Ectodermal cell (in vitro differentiated cells): ENCODE data around the gene ARG1. TPM values are rescaled to one million over a fixed set of nuclear protein-coding genes. Genes with fewer than 3 reads are reported as not detected.
"Not testable (repeated sequence)": the region's sequence is repeated elsewhere in the genome, so short reads cannot be mapped to it uniquely, and the experiment has no call there.

Experiments used
- H3K27ac ChIP-seq: 2 replicates; pipeline ENCODE4 v1.7.0; 2013; ENCODE audit warnings: mild to moderate bottlenecking, low read depth, low read length; ENCODE audit not compliant: insufficient read depth, poor library complexity, severe bottlenecking
- H3K27me3 ChIP-seq: 2 replicates; pipeline ENCODE4 v1.7.0; 2013; ENCODE audit warnings: mild to moderate bottlenecking, low read length; ENCODE audit not compliant: insufficient read depth, control insufficient read depth, poor library complexity, severe bottlenecking
- H3K36me3 ChIP-seq: one replicate; pipeline ENCODE4 v1.7.0; 2013; ENCODE audit warnings: low read length; ENCODE audit not compliant: control insufficient read depth, insufficient read depth
- H3K4me1 ChIP-seq: one replicate; pipeline ENCODE4 v1.7.0; 2013; ENCODE audit warnings: low read length; ENCODE audit not compliant: control insufficient read depth, insufficient read depth
- H3K4me3 ChIP-seq: 2 replicates; pipeline ENCODE4 v1.7.0; 2013; ENCODE audit warnings: low read depth, low read length, control low read depth; ENCODE audit not compliant: insufficient read depth
- H3K9me3 ChIP-seq: 2 replicates; pipeline ENCODE4 v1.7.0; 2013; ENCODE audit warnings: mild to moderate bottlenecking, low read length, moderate library complexity; ENCODE audit not compliant: control insufficient read depth
- WGBS, 2 experiments: methylation state at CpG; one replicate each; pipeline ENCODE4 v1.1.7; 2013; ENCODE audit warnings: missing lambda C conversion rate in 2 of 2; 5-methylcytosine and 5-hydroxymethylcytosine counted together
- polyA plus RNA-seq, 4 experiments: library from polyadenylated mRNA; stranded (reverse); fragments of 50-300 nt; gene quantifications; one replicate each; pipeline ENCODE4 v1.2.3, GENCODE V29; 2013

ARG1 gene
- not detected for polyA plus RNA-seq (2013, experiment 1 of 4)
- polyA plus RNA-seq (2013, experiment 2 of 4): not detected
- not detected for polyA plus RNA-seq (2013, experiment 3 of 4)
- not detected for polyA plus RNA-seq (2013, experiment 4 of 4)

- H3K9me3 ChIP-seq: no peaks in the 10 kb centered on the region
- no peaks in the 10 kb centered on the region for H3K36me3 ChIP-seq
- 92% methylated on average over 6 of the region's 6 CpGs for whole genome bisulfite sequencing, 2 experiments
- H3K4me3 ChIP-seq: no peak within 1 kb of the TSS
- no peaks in the 10 kb centered on the region for H3K4me1 ChIP-seq
- no peak within 1 kb of the TSS for H3K27ac ChIP-seq
- H3K27me3 ChIP-seq: no peaks in the 10 kb centered on the region
These were observed at the start of gene ARG1 for GRCh38 chr6:131572686-131573415. ARG1 (plus strand) TSS chr6:131573226; CDS start chr6:131573283, 57 bp downstream.

DNA sequence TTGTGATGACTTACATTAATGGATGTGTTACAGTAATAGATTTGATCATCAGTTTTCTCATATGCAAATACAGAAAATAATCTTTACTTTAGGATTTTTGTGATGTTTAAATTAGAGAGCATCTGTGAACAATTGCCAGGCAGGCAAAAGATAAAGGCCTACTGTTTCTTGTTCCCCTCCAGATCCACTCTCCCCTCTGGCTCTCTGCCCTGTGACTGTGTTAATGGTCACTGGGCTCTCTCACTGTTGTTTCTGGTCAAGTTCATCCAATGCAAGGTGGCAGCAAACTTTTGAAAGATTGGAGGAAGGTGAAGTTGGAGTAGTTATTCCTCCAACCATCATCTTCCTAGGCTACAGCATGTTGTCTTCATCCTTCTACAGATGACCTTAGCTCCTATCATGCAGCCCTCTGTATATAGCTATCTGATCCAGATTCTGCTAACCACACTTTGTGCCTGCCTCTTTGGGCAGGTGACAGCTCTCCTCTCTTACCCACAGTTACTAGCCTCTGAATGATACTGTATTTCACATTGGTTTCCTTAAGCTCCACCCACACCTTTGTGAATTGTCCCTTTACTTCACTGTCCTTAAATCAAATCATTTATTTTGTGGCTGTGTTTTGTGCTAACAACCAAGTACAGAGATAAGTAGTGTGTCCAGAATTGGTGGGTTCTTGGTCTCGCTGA, 48.9 kb upstream of the ARG1 start:
- Histone ChIP-seq H3K36me3 (no peaks in the 10 kb centered on the region), H3K27me3 (no peaks in the 10 kb centered on the region), H3K27ac (no peak overlapping the region), H3K4me3 (no peak overlapping the region), H3K4me1 (no peaks in the 10 kb centered on the region), H3K9me3 (no peaks in the 10 kb centered on the region)
- 92 to 96% methylated on average over 1 of the region's 1 CpG for WGBS, 2 experiments

DNA sequence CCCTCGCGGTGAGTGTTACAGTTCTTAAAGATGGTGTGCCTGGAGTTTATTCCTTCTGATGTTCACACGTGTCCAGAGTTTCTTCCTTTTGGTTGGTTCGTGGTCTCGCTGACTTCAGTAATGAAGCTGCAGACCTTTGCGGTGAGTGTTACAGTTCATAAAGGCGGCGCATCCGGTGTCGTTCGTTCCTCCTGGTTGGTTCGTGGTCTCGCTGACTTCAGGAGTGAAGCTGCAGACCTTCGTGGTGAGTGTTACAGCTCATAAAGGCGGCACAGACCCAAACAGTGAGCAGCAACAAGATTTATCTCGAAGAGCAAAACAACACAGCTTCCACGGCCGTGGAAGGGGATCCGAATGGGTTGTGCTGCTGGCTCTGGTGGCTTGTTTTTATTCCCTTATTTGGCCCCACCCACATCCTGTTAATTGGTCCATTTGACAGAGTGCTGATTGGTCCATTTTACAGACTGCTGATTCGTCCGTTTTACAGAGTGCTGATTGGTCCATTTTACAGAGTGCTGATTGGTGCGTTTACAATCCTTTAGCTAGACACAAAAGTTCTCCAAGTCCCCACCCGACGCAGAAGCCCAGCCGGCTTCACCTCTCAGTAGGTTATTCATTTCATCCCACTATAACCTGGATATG, 48.2 kb upstream of the ARG1 start:
- no peaks in the 10 kb centered on the region for H3K4me1 ChIP-seq
- H3K4me3 ChIP-seq: no peak overlapping the region
- no peaks in the 10 kb centered on the region for H3K36me3 ChIP-seq
- no peaks in the 10 kb centered on the region for H3K9me3 ChIP-seq
- WGBS, 2 experiments: 93 to 95% methylated on average over 24 to 25 of the region's 25 CpGs
- no peak overlapping the region for H3K27ac ChIP-seq
- H3K27me3 ChIP-seq: no peaks in the 10 kb centered on the region

GRCh38 chr6:131530936-131531335, 42.1 kb upstream of the ARG1 start:
- H3K27me3 ChIP-seq, H3K27ac ChIP-seq, H3K4me1 ChIP-seq, H3K36me3 ChIP-seq, H3K4me3 ChIP-seq, H3K9me3 ChIP-seq: not testable (repeated sequence)
- 94 to 95% methylated on average over 4 to 5 of the region's 5 CpGs for WGBS, 2 experiments

DNA sequence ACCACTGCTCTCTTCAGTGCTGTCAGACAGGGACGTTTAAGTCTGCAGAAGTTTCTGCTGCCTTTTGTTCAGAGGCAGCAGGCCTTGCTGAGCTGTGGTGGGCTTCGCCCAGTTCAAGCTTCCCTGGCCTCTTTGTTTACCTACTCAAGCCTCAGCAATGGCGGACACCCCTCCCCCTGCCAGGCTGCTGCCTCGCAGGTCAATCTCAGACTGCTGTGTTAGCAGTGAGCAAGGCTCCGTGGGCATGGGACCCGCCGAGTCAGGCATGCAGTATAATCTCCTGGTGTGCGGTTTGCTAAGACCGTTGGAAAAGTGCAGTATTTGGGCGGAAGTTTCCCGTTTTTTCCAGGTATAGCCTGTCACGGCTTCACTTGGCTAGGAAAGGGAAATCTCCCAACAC, 41.3 kb upstream of the ARG1 start:
- H3K27ac ChIP-seq: not testable (repeated sequence)
- WGBS, 2 experiments: 86% methylated on average over 12 of the region's 12 CpGs

GRCh38 chr6:131532580-131533039, 40.4 kb upstream of the ARG1 start:
- H3K9me3 ChIP-seq: no peaks in the 10 kb centered on the region
- no peak overlapping the region for H3K4me3 ChIP-seq
- WGBS, 2 experiments: 94 to 96% methylated on average over 3 of the region's 3 CpGs
- H3K27me3 ChIP-seq: no peaks in the 10 kb centered on the region
- no peaks in the 10 kb centered on the region for H3K36me3 ChIP-seq
- H3K27ac ChIP-seq: no peak overlapping the region
- H3K4me1 ChIP-seq: no peaks in the 10 kb centered on the region

More for the DNA sequence above, 41.3 kb upstream of the ARG1 start:
- not testable (repeated sequence) for H3K36me3 ChIP-seq, H3K4me3 ChIP-seq, H3K4me1 ChIP-seq, H3K27me3 ChIP-seq, H3K9me3 ChIP-seq

DNA sequence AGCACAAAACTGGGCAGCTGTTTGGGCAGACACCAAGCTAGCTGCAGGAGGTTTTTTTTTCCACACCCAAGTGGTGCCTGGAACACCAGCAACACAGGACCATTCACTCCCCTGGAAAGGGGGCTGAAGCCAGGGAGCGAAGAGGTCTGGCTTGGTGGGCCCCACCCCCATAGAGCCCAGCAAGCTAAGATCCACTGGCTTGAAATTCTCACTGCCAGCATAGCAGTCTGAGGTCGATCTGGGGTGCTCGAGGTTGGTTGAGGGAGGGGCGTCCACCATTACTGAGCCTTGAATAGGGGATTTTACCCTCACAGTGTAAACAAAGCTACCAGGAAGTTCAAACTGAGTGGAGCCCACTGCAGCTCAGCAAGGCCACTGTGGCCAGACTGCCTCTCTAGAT, 34.4 kb upstream of the ARG1 start:
- not testable (repeated sequence) for H3K27ac ChIP-seq, H3K36me3 ChIP-seq, H3K4me1 ChIP-seq, H3K4me3 ChIP-seq, H3K9me3 ChIP-seq, H3K27me3 ChIP-seq
- WGBS, 2 experiments: 88 to 93% methylated on average over 4 of the region's 4 CpGs

- no peaks in the 10 kb centered on the region for H3K27me3 ChIP-seq
- no peak overlapping the region for H3K4me3 ChIP-seq
- WGBS, 2 experiments: 96 to 98% methylated on average over 2 of the region's 2 CpGs
- H3K9me3 ChIP-seq: no peaks in the 10 kb centered on the region
- H3K4me1 ChIP-seq: no peaks in the 10 kb centered on the region
- H3K36me3 ChIP-seq: no peaks in the 10 kb centered on the region
- H3K27ac ChIP-seq: no peak overlapping the region
These were observed 27.7 kb upstream of the ARG1 start for GRCh38 chr6:131545317-131545716.

GRCh38 chr6:131547488-131547887, 25.5 kb upstream of the ARG1 start:
- H3K36me3 ChIP-seq: no peaks in the 10 kb centered on the region
- H3K4me1 ChIP-seq: no peaks in the 10 kb centered on the region
- 86 to 88% methylated on average over 6 of the region's 6 CpGs for WGBS, 2 experiments
- no peaks in the 10 kb centered on the region for H3K9me3 ChIP-seq
- H3K27me3 ChIP-seq: no peaks in the 10 kb centered on the region
- H3K27ac ChIP-seq: no peak overlapping the region
- H3K4me3 ChIP-seq: no peak overlapping the region

GRCh38 chr6:131548441-131548840, 24.6 kb upstream of the ARG1 start:
- Histone ChIP-seq H3K4me3 (no peak overlapping the region), H3K36me3 (no peaks in the 10 kb centered on the region), H3K27me3 (no peaks in the 10 kb centered on the region), H3K4me1 (no peaks in the 10 kb centered on the region), H3K27ac (no peak overlapping the region), H3K9me3 (no peaks in the 10 kb centered on the region)
- 67 to 89% methylated on average over 1 of the region's 1 CpG for WGBS, 2 experiments
